ENCODE data around the gene ANO1.

- TF ChIP-seq CTCF (IDR thresholded peaks at IDR 0.05) = no peak
- TF ChIP-seq POLR2A (IDR thresholded peaks at IDR 0.05; ENCODE audit: low read depth) = no peak
- TF ChIP-seq POLR2AphosphoS5 (IDR thresholded peaks at IDR 0.05) = no peak
- no peak for TF ChIP-seq EP300 (IDR thresholded peaks at IDR 0.05)
These were observed 29.6 kb downstream of the ANO1 start for GRCh38 chr11:70107756-70108155.

Measured in esophagus muscularis mucosa (tissue), 4 donors.